HFF-Myc (cell line): Measurements from ENCODE around the gene UBE2O.

Source experiments
- DNase-seq: peaks from one replicate; pipeline ENCODE4 v3.0.0-alpha.2; 2011; ENCODE audit warnings: low read depth; ENCODE audit errors: extremely low read depth
- H3K4me3 ChIP-seq: replicated peaks from 2 replicates; pipeline ENCODE4 v1.5.1; 2011; ENCODE audit warnings: low read depth, mild to moderate bottlenecking, control low read depth, low read length
- TF ChIP-seq, protein P1 (sequence below): IDR thresholded peaks from 2 replicates; pipeline ENCODE4 v1.5.1; 2012; ENCODE audit warnings: mild to moderate bottlenecking, low read depth, low read length, control low read depth; ENCODE audit errors: missing control alignments

Gene UBE2O

GRCh38 chr17:76381633-76382350, 71.2 kb downstream of the UBE2O start:
- TF ChIP-seq, protein P1, sequence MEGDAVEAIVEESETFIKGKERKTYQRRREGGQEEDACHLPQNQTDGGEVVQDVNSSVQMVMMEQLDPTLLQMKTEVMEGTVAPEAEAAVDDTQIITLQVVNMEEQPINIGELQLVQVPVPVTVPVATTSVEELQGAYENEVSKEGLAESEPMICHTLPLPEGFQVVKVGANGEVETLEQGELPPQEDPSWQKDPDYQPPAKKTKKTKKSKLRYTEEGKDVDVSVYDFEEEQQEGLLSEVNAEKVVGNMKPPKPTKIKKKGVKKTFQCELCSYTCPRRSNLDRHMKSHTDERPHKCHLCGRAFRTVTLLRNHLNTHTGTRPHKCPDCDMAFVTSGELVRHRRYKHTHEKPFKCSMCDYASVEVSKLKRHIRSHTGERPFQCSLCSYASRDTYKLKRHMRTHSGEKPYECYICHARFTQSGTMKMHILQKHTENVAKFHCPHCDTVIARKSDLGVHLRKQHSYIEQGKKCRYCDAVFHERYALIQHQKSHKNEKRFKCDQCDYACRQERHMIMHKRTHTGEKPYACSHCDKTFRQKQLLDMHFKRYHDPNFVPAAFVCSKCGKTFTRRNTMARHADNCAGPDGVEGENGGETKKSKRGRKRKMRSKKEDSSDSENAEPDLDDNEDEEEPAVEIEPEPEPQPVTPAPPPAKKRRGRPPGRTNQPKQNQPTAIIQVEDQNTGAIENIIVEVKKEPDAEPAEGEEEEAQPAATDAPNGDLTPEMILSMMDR, result no peak
- peak overlapping the region; percentile 66; the same call in 1 of the 2 replicates for H3K4me3 ChIP-seq
- no peak for DNase-seq

DNA sequence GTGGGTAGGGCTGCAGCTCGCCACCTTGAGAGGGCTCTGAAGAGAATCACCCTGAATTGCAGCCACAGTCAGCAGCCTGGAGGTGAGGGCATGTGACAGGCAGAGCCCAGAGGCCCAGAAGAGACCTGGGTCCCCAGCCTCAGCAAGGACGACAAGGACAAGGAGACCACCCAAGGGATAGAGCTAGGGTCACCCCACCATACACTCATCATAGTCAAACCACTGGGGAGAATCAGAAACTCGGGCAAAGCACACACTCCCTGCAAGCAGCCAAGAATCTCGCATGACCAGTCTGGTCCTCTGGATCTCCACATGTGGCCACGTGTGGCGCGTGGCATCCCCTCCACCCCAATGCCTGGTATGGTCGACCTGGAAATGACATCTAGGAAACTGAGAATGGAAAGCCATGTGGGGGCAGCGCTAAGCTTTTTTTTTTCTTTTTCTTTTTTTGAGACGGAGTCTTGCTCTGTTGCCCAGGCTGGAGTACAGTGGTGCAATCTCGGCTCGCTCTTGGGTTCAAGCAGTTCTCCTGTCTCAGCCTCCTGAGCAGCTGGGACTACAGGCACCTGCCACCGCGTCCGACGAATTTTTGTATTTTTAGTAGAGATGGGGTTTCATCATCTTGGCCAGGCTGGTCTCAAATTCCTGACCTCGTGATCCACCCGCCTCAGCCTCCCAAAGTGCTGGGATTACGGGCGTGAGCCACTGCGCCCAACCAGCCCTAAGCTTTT, 73.1 kb downstream of the UBE2O start:
- H3K4me3 ChIP-seq, result no peak overlapping the region
- TF ChIP-seq, protein P1, result no peak
- DNase-seq, result no peak

DNA sequence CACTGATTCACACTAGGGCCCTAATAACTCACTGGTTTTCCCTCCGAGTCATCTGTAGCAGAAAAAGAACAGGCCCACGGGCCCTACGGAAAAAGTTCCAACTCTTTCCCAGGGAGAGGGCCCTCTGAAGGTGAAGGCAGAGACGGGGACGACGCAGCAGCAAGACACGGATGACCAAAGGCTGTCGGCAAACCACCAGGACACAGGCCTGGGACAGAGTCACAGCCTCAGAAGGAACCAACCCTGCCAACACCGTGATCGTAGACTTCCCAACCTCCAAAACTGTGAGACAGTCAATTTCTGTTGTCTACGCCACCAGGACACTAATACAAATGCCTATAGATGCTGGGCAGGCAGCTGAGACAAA, 73.7 kb downstream of the UBE2O start:
- no peak overlapping the region for H3K4me3 ChIP-seq
- DNase-seq, result no peak
- TF ChIP-seq, protein P1, result no peak

- no peak for DNase-seq
- TF ChIP-seq, protein P1, result no peak
- H3K4me3 ChIP-seq, result no peak overlapping the region
These were observed 74.2 kb downstream of the UBE2O start for GRCh38 chr17:76378548-76379274.

DNA sequence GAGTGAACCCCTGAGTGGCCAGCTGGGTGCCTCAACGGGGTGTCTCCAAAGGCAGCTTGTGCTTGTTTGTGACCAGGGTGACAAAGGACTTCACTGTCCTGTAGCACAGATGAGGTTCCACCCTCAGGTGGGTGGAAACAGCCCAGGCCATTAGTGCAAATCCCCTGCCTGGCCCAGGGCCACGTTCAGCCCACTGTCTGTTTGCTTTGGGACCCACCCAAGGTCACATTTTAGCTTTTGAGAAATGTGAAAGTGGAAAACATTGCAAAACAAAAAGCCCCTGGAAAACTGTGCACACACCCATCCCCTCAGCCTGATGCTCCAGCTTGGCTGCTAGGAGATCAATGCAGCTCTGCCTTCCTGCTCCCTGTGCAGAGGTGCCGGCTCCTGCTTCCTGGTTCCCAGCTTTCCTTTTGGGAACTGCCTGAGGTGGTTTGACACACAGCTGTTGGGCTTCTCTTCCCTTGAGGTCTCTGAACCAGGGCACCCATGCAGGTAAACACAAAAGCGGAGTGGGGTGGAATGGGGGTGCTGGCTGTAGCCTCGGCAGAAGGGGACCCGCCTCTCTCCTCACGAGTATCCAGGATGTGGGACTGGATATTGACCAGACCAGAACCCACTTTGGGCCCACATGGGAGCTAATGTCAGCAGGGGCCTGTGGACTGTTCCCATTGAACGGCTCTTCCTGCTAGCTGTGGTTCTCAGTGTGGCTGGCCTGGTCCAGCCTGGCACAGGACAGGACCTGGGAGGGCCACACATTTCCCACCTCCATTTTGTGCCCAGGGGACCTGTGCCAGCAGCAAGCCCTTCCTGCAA, 76.4 kb downstream of the UBE2O start:
- no peak for DNase-seq
- TF ChIP-seq, protein P1, result no peak
- no peak overlapping the region for H3K4me3 ChIP-seq

DNA sequence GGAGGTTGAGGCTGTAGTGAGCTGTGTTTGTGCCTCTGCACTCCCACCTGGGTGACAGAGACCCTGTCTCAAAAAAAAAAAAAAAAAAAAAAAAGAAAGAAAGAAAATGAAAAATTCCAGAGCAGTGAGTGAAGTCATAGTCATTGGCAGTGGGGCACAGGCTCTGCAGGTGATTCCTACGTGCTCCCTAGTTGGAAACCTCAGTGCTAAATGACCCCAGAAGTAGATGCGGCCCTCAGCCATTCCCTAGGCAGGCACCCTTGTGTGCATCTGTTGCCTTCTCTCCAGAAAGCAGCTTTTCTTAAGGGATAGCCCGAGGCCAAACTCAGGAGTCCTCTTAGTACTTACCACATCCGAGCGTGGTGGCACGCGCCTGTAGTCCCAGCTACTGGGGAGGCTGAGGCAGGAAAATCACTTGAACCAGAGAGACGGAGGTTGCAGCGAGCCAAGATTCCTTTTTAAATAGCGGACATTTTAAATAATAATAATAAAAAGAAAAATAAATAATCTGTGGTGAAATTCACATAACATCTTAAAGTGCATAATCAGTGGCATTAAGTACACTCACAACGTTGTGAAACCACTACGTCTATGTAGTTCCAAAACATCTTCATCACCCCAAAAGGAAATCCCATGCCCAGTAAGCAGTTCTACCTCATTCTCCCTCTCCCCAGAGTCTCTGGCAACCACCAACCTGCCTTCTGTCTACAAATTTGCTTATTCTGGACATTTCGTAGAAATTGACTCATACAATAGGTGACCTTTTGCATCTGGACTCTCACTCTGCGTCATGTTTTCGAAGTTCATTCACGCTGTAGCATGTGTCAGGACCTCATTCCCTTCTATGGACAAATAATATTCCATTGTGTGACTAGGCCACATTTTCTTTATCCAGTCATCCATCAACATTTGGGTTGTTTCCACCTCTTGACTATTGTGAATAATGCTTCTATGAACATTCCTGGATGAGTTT, 81.0 kb downstream of the UBE2O start:
- no peak overlapping the region for H3K4me3 ChIP-seq
- peak; percentile 91 for DNase-seq
- TF ChIP-seq, protein P1, result no peak
